Measurements from ENCODE around the gene C2CD2.

The C2CD2 gene

DNA sequence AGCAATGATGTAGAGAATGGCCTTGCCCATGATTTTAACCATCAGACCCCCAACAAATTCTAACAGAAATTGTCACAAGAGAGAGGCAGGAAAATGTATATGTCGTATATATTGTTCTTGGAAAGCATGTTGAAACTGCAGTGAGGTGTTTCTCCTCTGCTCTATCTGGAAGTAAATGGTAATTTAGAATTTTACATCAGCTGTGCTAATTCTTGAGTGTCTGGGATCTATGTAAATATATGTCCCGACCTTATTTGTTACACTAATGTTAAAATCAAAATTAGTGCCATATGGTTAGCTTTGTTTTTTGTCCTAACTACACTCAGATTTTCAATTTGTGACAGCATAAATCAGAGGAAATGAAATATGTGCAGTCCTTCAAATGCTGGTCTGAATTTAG is 35.9 kb upstream of the C2CD2 start:
- no peak overlapping the region for H3K4me3 ChIP-seq (ENCODE audit: low read length)
- TF ChIP-seq CTCF (IDR thresholded peaks at IDR 0.05; ENCODE audit: low read depth, low read length, poor library complexity, severe bottlenecking), result no peak
- TF ChIP-seq EZH2phosphoT487 (IDR thresholded peaks at IDR 0.05; ENCODE audit: borderline replicate concordance, low read length), result no peak
- no peaks in the 10 kb centered on the region for H3K27me3 ChIP-seq (ENCODE audit: control insufficient read depth, low read length)
- H3K9me2 ChIP-seq (replicated peaks; ENCODE audit: control insufficient read depth, low read length), result no peaks in the 10 kb centered on the region
- H3K9me3 ChIP-seq (ENCODE audit: control insufficient read depth, insufficient read depth, low read length), result no peaks in the 10 kb centered on the region
- peaks cover 51% of the 10 kb centered on the region for H3K36me3 ChIP-seq (ENCODE audit: control insufficient read depth, low read length)
- no peak overlapping the region for H3K4me2 ChIP-seq (ENCODE audit: low read length)
- H3K4me1 ChIP-seq (ENCODE audit: control insufficient read depth, low read length), result no peaks in the 10 kb centered on the region
- H3K27ac ChIP-seq (ENCODE audit: low read depth, low read length), result no peak overlapping the region
- H4K20me1 ChIP-seq (ENCODE audit: control insufficient read depth, insufficient read depth, low read depth, low read length), result no peaks in the 10 kb centered on the region
- no peaks in the 10 kb centered on the region; the same call in 1 of the 2 replicates for H3F3A ChIP-seq (ENCODE audit: control insufficient read depth, insufficient read depth)
- H3K79me2 ChIP-seq (ENCODE audit: control insufficient read depth, low read length), result no peaks in the 10 kb centered on the region

DNA sequence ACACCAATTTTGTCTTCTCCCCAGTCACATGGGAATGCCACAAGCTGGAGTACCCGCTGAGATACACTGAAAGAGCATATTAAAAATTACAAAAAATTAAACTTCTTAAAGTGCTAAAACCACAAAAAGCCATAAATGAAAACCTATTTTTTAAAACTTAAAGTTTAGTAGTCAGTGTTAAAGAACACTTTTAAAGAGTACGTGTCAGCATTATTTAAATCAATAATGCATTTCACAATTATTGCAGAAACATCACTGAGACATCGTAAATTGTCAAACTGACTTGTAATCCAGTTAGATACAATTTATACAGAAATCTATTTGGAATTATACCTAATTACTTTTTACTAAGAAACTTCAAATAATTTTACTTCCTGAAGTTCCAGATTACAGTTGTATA is 33.5 kb upstream of the C2CD2 start:
- Histone ChIP-seq H3K36me3 (ENCODE audit: control insufficient read depth, low read length) (peaks cover 29% of the 10 kb centered on the region), H3K4me2 (ENCODE audit: low read length) (no peak overlapping the region), H3K27ac (ENCODE audit: low read depth, low read length) (no peak overlapping the region), H3K9me3 (ENCODE audit: control insufficient read depth, insufficient read depth, low read length) (no peaks in the 10 kb centered on the region), H3K79me2 (ENCODE audit: control insufficient read depth, low read length) (no peaks in the 10 kb centered on the region), H3F3A (ENCODE audit: control insufficient read depth, insufficient read depth) (no peaks in the 10 kb centered on the region; the same call in 1 of the 2 replicates), H3K4me3 (ENCODE audit: low read length) (no peak overlapping the region), H3K27me3 (ENCODE audit: control insufficient read depth, low read length) (no peaks in the 10 kb centered on the region), H3K9me2 (replicated peaks; ENCODE audit: control insufficient read depth, low read length) (no peaks in the 10 kb centered on the region), H4K20me1 (ENCODE audit: control insufficient read depth, insufficient read depth, low read depth, low read length) (no peaks in the 10 kb centered on the region), H3K4me1 (ENCODE audit: control insufficient read depth, low read length) (no peaks in the 10 kb centered on the region)
- TF ChIP-seq EZH2phosphoT487 (IDR thresholded peaks at IDR 0.05; ENCODE audit: borderline replicate concordance, low read length), result no peak
- no peak for TF ChIP-seq CTCF (IDR thresholded peaks at IDR 0.05; ENCODE audit: low read depth, low read length, poor library complexity, severe bottlenecking)

DNA sequence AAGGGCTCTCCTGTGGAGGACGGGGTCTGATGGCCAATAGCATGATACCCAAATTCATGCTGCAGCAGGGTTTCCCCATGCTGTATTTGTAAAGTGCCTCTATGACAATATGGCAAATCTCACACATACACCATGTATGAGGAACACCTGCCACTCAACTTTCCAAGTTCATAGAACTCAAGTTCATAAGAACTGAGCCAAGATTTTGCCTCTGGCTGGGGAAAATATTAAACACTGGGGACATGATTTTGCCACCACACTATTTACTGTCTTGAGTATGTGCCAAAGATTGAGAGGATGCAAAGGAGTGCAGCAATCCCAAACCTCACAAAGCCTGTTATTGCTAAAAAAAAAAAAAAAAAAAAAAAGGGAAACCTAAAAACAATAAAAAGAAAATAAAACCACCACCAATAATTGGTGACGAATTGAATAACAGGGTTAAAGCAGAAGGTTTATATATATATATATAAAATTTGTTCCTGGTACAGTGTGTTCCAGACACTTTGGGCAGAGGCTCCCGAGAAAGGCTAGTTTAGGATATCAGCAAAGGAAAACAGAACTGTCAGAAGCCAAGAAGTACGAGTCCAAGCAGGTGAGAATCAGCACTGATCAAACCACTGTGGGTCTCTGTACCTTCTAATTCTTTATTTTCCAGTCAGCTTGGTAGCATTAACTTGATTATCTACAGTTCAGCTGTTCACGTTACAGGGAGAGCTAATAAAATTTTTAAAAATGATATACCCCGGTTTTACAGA is 32.0 kb upstream of the C2CD2 start:
- TF ChIP-seq EZH2phosphoT487 (IDR thresholded peaks at IDR 0.05; ENCODE audit: borderline replicate concordance, low read length) (no peak), CTCF (IDR thresholded peaks at IDR 0.05; ENCODE audit: low read depth, low read length, poor library complexity, severe bottlenecking) (no peak)
- Histone ChIP-seq H3K9me2 (replicated peaks; ENCODE audit: control insufficient read depth, low read length) (no peaks in the 10 kb centered on the region), H3K4me1 (ENCODE audit: control insufficient read depth, low read length) (no peaks in the 10 kb centered on the region), H3K27ac (ENCODE audit: low read depth, low read length) (no peak overlapping the region), H3K4me2 (ENCODE audit: low read length) (no peak overlapping the region), H4K20me1 (ENCODE audit: control insufficient read depth, insufficient read depth, low read depth, low read length) (no peaks in the 10 kb centered on the region), H3K4me3 (ENCODE audit: low read length) (no peak overlapping the region), H3K27me3 (ENCODE audit: control insufficient read depth, low read length) (no peaks in the 10 kb centered on the region), H3K36me3 (ENCODE audit: control insufficient read depth, low read length) (peaks cover 14% of the 10 kb centered on the region), H3K9me3 (ENCODE audit: control insufficient read depth, insufficient read depth, low read length) (no peaks in the 10 kb centered on the region), H3K79me2 (ENCODE audit: control insufficient read depth, low read length) (no peaks in the 10 kb centered on the region), H3F3A (ENCODE audit: control insufficient read depth, insufficient read depth) (no peaks in the 10 kb centered on the region; the same call in 1 of the 2 replicates)
